Spleen (tissue), 11 donors: ENCODE measurements around the gene PREP. TPM values are rescaled to one million over a fixed set of nuclear protein-coding genes. Genes with fewer than 3 reads are reported as not detected.

ENCODE experiments used
- DNase-seq: peaks from one replicate; pipeline ENCODE4 v3.0.0-alpha.2; 2020
- H3K27ac ChIP-seq, 8 donors: fragments of 200-600 bp; sonication (generic) in 7 of 8; 1 replicate in 4 of 8; 2 replicates in 4 of 8; pipeline versions ENCODE4 v1.5.0 to v1.8.0; 2016 to 2021; ENCODE audit warnings: inconsistent platforms in 4 of 8, mild to moderate bottlenecking in 4 of 8, moderate library complexity in 1 of 8
- H3K27me3 ChIP-seq, 7 donors: fragments of 200-600 bp; sonication (generic) in 6 of 7; replicated peaks in 1 of 7; 1 replicate in 4 of 7; 2 replicates in 3 of 7; pipeline versions ENCODE4 v1.5.0 to v1.8.0; 2016 to 2021; ENCODE audit warnings: inconsistent platforms in 3 of 7, mild to moderate bottlenecking in 1 of 7
- H3K36me3 ChIP-seq, 6 donors: fragments of 200-600 bp; sonication (generic) in 5 of 6; 1 replicate in 4 of 6; 2 replicates in 2 of 6; pipeline versions ENCODE4 v1.5.0 to v1.8.0; 2016 to 2021; ENCODE audit warnings: inconsistent platforms in 2 of 6
- H3K4me1 ChIP-seq, 6 donors: fragments of 200-600 bp; sonication (generic) in 5 of 6; 1 replicate in 3 of 6; 2 replicates in 3 of 6; pipeline versions ENCODE4 v1.5.0 to v1.8.0; 2016 to 2021; ENCODE audit warnings: inconsistent platforms in 3 of 6
- H3K4me3 ChIP-seq, 8 donors: fragments of 200-600 bp; sonication (generic) in 7 of 8; 1 replicate in 4 of 8; 2 replicates in 4 of 8; pipeline versions ENCODE4 v1.5.0 to v1.8.0; 2016 to 2021; ENCODE audit warnings: inconsistent platforms in 4 of 8, mild to moderate bottlenecking in 4 of 8, moderate library complexity in 2 of 8
- H3K9me3 ChIP-seq, 8 donors: fragments of 200-600 bp; sonication (generic) in 7 of 8; 1 replicate in 4 of 8; 2 replicates in 4 of 8; pipeline versions ENCODE4 v1.5.0 to v1.8.0; 2016 to 2021; ENCODE audit warnings: inconsistent platforms in 4 of 8
- CTCF ChIP-seq, 11 experiments: fragments of 200-600 bp in 7 of 11; fragments of 450-650 bp in 4 of 11; sonication (generic) in 4 of 11; IDR thresholded peaks in 8 of 11; conservative IDR thresholded peaks in 3 of 11; 1 replicate in 7 of 11; 2 replicates in 4 of 11; pipeline versions ENCODE4 v1.4.0 to v1.8.0; 2016 to 2021; ENCODE audit warnings: antibody characterized with exemption in 11 of 11, inconsistent platforms in 4 of 11, mild to moderate bottlenecking in 1 of 11
- POLR2A ChIP-seq, 3 donors: fragments of 450-650 bp; IDR thresholded peaks; one replicate each; pipeline ENCODE4 v1.5.1; 2017; ENCODE audit warnings: antibody characterized with exemption in 3 of 3, mild to moderate bottlenecking in 1 of 3
- POLR2AphosphoS5 ChIP-seq, 3 donors: sonication (generic); formaldehyde crosslinking; IDR thresholded peaks; one replicate each; pipeline ENCODE4 v1.5.1; 2017; ENCODE audit warnings: antibody characterized with exemption in 3 of 3
- WGBS, 5 donors: extraction: QIAGEN DNeasy Blood & Tissue Kit in 3 of 5; methylation state at CpG; one replicate each; pipeline versions ENCODE4 v1.1.5 to v1.1.7; 2013 to 2018; 5-methylcytosine and 5-hydroxymethylcytosine counted together
- intact Hi-C: fragments of 100-400 bp; cut with DNase I; formaldehyde crosslinking; loops from one replicate; pipeline ENCODE4 v1.15.0; 2023; ENCODE audit warnings: low total_unique reads
- polyA plus RNA-seq, 3 donors: library from polyadenylated mRNA; stranded (reverse); fragments of 200-250 nt; gene quantifications; one replicate each; pipeline ENCODE4 v1.2.1, GENCODE V29; 2013
- total RNA-seq, 7 donors: library from RNA; depleted of rRNA in 3 of 7; stranded (reverse); fragments of >200 nt in 3 of 7; fragmentation: NEBNext Ultra II Directional in 4 of 7; extraction: Animal tissue kit (Norgen Biotek cat#: 25700) in 4 of 7; gene quantifications; one replicate each; pipeline versions ENCODE4 v1.1.0 to v1.2.1, GENCODE V29; 2016 to 2021
- donor health status: healthy with polysubstance abuse.
- donor health status: DM: no; HTN: no; CAD: no; lungs with moderate emphysema.
- donor health status: DM: no; HTN: no; CAD: no.
- donor health status: Bipolar disorder and iron deficiency.
- donor health status: healthy.
- donor health status: DM: no; HTN: no; CAD: no.
- donor health status: DM: yes; HTN: yes; CAD: no.

Gene PREP
- total and polyA plus RNA-seq, 10 donors, result 9.8 to 22.9 (median 18.5) TPM

DNA sequence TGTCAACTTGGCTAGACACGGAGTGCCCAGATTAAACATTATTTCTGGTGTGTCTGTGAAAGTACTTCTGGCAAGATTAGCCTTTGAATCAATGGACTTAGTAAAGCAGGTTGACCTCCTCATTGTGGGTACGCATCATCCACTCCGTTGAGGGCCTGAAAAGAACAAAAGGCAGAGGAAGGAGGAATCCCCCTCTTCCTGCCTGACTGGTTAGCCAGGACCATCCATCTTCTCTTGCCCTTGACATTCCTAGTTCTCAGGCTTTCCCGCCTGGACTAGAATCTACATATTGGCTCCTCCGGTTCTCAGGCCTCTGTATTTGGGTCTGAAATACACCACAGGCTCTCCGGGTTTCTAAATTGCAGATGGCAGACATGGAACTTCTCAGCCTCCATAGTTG is 149.1 kb downstream of the PREP start:
- Histone ChIP-seq H3K4me1 (no peaks in the 10 kb centered on the region), H3K27ac (no peak overlapping the region), H3K9me3 (peaks cover 0 to 4% (median 0%) of the 10 kb centered on the region in 8 donors), H3K27me3 (no peaks in the 10 kb centered on the region), H3K36me3 (no peaks in the 10 kb centered on the region), H3K4me3 (no peak overlapping the region)
- intact Hi-C loops, result no loop called here
- no peak for DNase-seq
- WGBS, 5 donors, result 78 to 87% (median 85%) methylated on average over 6 of the region's 6 CpGs
- TF ChIP-seq POLR2AphosphoS5 (IDR thresholded peaks at IDR 0.05) (no peak), CTCF (IDR thresholded peaks at IDR 0.05 in 8 of 11, conservative IDR thresholded peaks at IDR 0.05 in 3 of 11) (no peak), POLR2A (IDR thresholded peaks at IDR 0.05) (no peak)

DNA sequence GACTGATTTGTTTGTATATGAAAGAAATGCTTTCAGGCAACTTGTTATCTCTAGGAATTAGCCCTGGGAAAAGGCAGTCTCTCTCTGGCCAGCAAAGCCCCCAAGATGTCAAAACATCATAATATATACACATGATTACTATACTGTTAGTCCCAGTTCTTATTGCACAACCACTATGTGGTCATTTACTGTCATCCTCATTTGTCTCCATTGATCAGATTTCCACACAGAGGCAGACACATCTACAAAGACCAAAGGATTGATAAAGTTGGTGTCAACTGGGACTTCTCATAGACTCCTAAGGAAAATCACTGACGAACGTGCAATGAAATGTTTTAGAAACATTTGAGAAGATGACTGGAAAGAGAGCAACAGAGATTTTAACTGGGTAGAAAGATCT is 151.2 kb downstream of the PREP start:
- H3K4me3 ChIP-seq, result no peak overlapping the region
- no peaks in the 10 kb centered on the region for H3K36me3 ChIP-seq
- H3K9me3 ChIP-seq, result peaks cover 0 to 4% (median 0%) of the 10 kb centered on the region in 8 donors
- DNase-seq, result no peak
- no peaks in the 10 kb centered on the region for H3K27me3 ChIP-seq
- TF ChIP-seq POLR2AphosphoS5 (IDR thresholded peaks at IDR 0.05) (no peak), POLR2A (IDR thresholded peaks at IDR 0.05) (no peak), CTCF (IDR thresholded peaks at IDR 0.05 in 8 of 11, conservative IDR thresholded peaks at IDR 0.05 in 3 of 11) (no peak)
- no peaks in the 10 kb centered on the region for H3K4me1 ChIP-seq
- no peak overlapping the region for H3K27ac ChIP-seq
- intact Hi-C loops, result no loop called here
- 84 to 94% (median 90%) methylated on average over 2 of the region's 2 CpGs for WGBS, 5 donors

GRCh38 chr6:105250533-105250932 is 152.3 kb downstream of the PREP start:
- H3K9me3 ChIP-seq, result peaks cover 0 to 4% (median 0%) of the 10 kb centered on the region in 8 donors
- no peak overlapping the region for H3K27ac ChIP-seq
- intact Hi-C loops, result no loop called here
- H3K4me1 ChIP-seq, result no peaks in the 10 kb centered on the region
- WGBS, 5 donors, result 74 to 85% (median 79%) methylated on average over 2 of the region's 2 CpGs
- DNase-seq, result no peak
- H3K27me3 ChIP-seq, result no peaks in the 10 kb centered on the region
- H3K4me3 ChIP-seq, result no peak overlapping the region
- TF ChIP-seq POLR2AphosphoS5 (IDR thresholded peaks at IDR 0.05), result no peak
- no peak for TF ChIP-seq POLR2A (IDR thresholded peaks at IDR 0.05)
- TF ChIP-seq CTCF (IDR thresholded peaks at IDR 0.05 in 8 of 11, conservative IDR thresholded peaks at IDR 0.05 in 3 of 11), result no peak
- H3K36me3 ChIP-seq, result no peaks in the 10 kb centered on the region

DNA sequence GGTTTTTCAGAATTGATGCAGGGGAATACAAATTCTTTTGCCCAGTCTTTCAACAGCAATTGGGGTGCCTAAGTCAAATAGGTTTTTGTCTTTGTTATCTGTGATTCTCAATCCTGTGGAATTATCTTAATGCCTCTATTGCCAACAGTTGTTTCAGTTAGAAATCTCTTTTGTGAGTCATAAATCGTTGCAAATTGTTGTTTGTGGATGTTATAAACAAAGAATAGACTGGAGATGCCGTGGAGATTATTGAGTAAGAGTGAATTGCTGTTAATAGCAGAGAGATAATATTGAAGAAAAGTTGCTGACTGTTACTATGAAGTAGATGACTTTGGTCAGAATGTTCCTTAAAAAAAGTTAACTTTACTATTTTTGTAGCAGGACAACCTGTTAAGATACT is 159.4 kb downstream of the PREP start:
- Histone ChIP-seq H3K4me3 (no peak overlapping the region), H3K36me3 (no peaks in the 10 kb centered on the region), H3K27ac (no peak overlapping the region), H3K27me3 (peaks cover 0 to 5% (median 0%) of the 10 kb centered on the region in 7 donors), H3K9me3 (peaks cover 0 to 7% (median 2%) of the 10 kb centered on the region in 8 donors), H3K4me1 (no peaks in the 10 kb centered on the region)
- intact Hi-C loops, result no loop called here
- DNase-seq, result no peak
- no peak for TF ChIP-seq POLR2AphosphoS5 (IDR thresholded peaks at IDR 0.05)
- no peak for TF ChIP-seq CTCF (IDR thresholded peaks at IDR 0.05 in 8 of 11, conservative IDR thresholded peaks at IDR 0.05 in 3 of 11)
- TF ChIP-seq POLR2A (IDR thresholded peaks at IDR 0.05), result no peak
- WGBS, 5 donors, result 57 to 75% (median 65%) methylated on average over 2 of the region's 2 CpGs
